Measurements from ENCODE around the gene NALCN. TPM values are rescaled to one million over a fixed set of nuclear protein-coding genes. Genes with fewer than 3 reads are reported as not detected.

The NALCN gene
- total RNA-seq, 3 donors from 2014 or later = 0.80 to 12.1 (median 1.6) TPM

- intact Hi-C loops (cut with DNase I; ENCODE audit: low total_unique reads) = no loop called here
- no peak overlapping the region for H3K4me3 ChIP-seq
- H3K27ac ChIP-seq = no peak overlapping the region
- TF ChIP-seq CTCF (IDR thresholded peaks at IDR 0.05) (no peak), POLR2AphosphoS5 (IDR thresholded peaks at IDR 0.05) (no peak), POLR2A (IDR thresholded peaks at IDR 0.05) (no peak)
- H3K27me3 ChIP-seq = no peaks in the 10 kb centered on the region
- no peaks in the 10 kb centered on the region for H3K36me3 ChIP-seq
- DNase-seq (ENCODE audit: low spot score in 2 of 2) = no peak
- H3K9me3 ChIP-seq = no peaks in the 10 kb centered on the region
- H3K4me1 ChIP-seq = no peaks in the 10 kb centered on the region
Observed at GRCh38 chr13:101178406-101178805, 237.9 kb downstream of the NALCN start.

GRCh38 chr13:101170306-101170705 lies 246.0 kb downstream of the NALCN start:
- Histone ChIP-seq H3K4me1 (no peaks in the 10 kb centered on the region), H3K9me3 (no peaks in the 10 kb centered on the region), H3K36me3 (no peaks in the 10 kb centered on the region), H3K4me3 (no peak overlapping the region), H3K27me3 (no peaks in the 10 kb centered on the region), H3K27ac (no peak overlapping the region)
- no peak for DNase-seq (ENCODE audit: low spot score in 2 of 2)
- TF ChIP-seq CTCF (IDR thresholded peaks at IDR 0.05) = no peak
- TF ChIP-seq POLR2A (IDR thresholded peaks at IDR 0.05) = no peak
- no peak for TF ChIP-seq POLR2AphosphoS5 (IDR thresholded peaks at IDR 0.05)
- intact Hi-C loops (cut with DNase I; ENCODE audit: low total_unique reads) = no loop called here

- H3K9me3 ChIP-seq = no peaks in the 10 kb centered on the region
- no peaks in the 10 kb centered on the region for H3K4me1 ChIP-seq
- intact Hi-C loops (cut with DNase I; ENCODE audit: low total_unique reads) = no loop called here
- H3K36me3 ChIP-seq = no peaks in the 10 kb centered on the region
- no peak overlapping the region for H3K4me3 ChIP-seq
- DNase-seq (ENCODE audit: low spot score in 2 of 2) = no peak
- H3K27ac ChIP-seq = no peak overlapping the region
- no peaks in the 10 kb centered on the region for H3K27me3 ChIP-seq
- TF ChIP-seq CTCF (IDR thresholded peaks at IDR 0.05) = no peak
- no peak for TF ChIP-seq POLR2A (IDR thresholded peaks at IDR 0.05)
Observed at GRCh38 chr13:101157261-101157660, 259.0 kb downstream of the NALCN start.

GRCh38 chr13:101155920-101156319 lies 260.4 kb downstream of the NALCN start:
- no peak for DNase-seq (ENCODE audit: low spot score in 2 of 2)
- H3K4me3 ChIP-seq = no peak overlapping the region
- no peaks in the 10 kb centered on the region for H3K9me3 ChIP-seq
- no peaks in the 10 kb centered on the region for H3K27me3 ChIP-seq
- no peaks in the 10 kb centered on the region for H3K4me1 ChIP-seq
- TF ChIP-seq POLR2A (IDR thresholded peaks at IDR 0.05) (no peak), CTCF (IDR thresholded peaks at IDR 0.05) (no peak)
- intact Hi-C loops (cut with DNase I; ENCODE audit: low total_unique reads) = no loop called here
- H3K36me3 ChIP-seq = no peaks in the 10 kb centered on the region
- no peak overlapping the region for H3K27ac ChIP-seq

- Histone ChIP-seq H3K9me3 (no peaks in the 10 kb centered on the region), H3K36me3 (no peaks in the 10 kb centered on the region), H3K4me3 (no peak overlapping the region), H3K4me1 (no peaks in the 10 kb centered on the region), H3K27me3 (no peaks in the 10 kb centered on the region), H3K27ac (no peak overlapping the region)
- intact Hi-C loops (cut with DNase I; ENCODE audit: low total_unique reads) = no loop called here
- TF ChIP-seq CTCF (IDR thresholded peaks at IDR 0.05) (no peak), POLR2A (IDR thresholded peaks at IDR 0.05) (no peak), POLR2AphosphoS5 (IDR thresholded peaks at IDR 0.05) (no peak)
- DNase-seq (ENCODE audit: low spot score in 2 of 2) = no peak
Observed at GRCh38 chr13:101152184-101152583, 264.1 kb downstream of the NALCN start.
